Stimulated activated naive CD4-positive, alpha-beta T cell treated with Interleukin-2 at 50 U/mL for 16 hours (primary cell): Measurements from ENCODE around the gene HDLBP.

Source experiments
- DNase-seq: peaks from one replicate; lab custom pipeline; 2025; lab: John Stamatoyannopoulos, UW

HDLBP gene

DNA sequence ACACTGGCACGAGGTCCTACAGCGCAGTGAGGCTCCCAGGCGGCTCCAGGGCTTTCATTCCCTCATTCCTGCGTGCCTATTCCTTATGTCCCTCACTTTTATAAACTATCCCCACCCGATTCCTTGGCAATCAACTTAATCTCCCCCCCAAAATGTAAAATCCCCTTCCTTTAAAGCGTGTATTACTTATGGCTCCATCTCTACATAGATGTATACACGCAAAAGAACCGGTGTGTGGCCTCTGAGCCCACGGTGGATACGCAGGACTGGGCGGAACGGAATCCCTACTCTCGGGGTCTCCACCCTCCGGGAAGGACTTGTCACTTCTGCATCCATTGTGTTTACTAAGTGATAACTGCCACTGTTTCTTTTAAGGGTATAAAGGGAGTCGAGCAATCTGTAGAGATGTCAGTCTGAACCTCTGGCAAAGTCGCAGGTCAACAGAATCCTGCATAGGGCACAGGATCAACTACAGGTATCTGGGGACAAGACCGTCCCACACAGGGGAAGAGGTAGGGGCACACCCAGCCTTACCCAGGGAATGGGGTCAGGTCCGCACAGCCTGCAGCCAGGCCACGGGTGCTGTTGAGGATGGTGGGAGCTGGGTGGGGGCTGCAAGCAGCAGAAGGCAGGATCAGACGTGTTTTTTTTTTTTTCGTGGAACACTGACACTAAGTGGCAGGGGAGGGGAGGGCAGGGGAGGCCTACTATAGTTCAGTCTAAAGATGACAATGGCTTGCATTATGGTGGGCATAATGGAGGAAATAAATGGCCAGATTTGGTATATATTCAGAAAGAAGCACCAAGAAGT is 42.1 kb downstream of the HDLBP start:
- DNase-seq = no peak

DNA sequence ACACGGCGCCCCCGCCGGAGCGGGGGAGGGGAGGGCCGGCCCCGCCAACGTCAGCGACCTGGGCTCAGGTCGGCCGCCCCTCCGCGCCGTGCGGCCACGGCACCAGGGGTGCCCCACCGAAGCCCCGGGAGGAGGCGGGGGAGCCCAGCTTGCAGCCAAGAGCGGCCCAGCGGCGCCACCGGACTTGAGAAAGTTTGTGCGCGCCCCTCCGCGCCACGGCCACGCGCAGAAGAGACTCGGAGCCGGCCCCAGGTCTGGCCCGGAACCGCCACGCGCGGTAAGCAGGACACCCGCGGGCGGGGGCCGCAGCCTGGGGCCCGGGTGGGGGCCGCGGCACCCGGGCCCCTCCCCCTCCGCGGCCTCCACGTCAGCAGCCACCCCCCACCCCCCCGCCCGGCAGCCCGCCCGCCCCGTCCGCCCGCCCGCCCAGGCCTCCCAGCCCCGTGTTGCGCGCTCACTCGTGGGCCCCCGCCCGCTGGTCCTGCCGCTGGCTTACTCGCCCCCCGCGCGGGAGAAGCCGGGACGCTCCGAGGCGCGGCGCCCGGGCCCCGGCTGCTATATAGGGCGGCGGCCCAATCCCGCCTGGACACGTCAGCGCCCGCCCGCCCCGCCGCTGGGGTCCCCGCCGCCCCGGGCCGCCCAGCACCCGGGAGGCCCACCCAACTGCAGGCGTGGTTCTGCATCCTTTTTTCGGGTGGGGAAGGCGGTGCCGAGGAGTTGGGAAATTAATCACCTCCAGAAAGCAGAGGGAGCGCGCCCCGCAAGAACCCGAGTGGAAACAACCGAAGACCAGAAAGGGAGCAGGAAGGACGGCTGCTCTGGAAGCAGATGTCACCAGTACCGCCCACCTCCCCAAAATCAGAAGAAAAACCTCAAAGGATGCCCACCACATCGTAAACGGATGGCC is 42.9 kb downstream of the HDLBP start:
- peak; percentile 45 for DNase-seq

DNA sequence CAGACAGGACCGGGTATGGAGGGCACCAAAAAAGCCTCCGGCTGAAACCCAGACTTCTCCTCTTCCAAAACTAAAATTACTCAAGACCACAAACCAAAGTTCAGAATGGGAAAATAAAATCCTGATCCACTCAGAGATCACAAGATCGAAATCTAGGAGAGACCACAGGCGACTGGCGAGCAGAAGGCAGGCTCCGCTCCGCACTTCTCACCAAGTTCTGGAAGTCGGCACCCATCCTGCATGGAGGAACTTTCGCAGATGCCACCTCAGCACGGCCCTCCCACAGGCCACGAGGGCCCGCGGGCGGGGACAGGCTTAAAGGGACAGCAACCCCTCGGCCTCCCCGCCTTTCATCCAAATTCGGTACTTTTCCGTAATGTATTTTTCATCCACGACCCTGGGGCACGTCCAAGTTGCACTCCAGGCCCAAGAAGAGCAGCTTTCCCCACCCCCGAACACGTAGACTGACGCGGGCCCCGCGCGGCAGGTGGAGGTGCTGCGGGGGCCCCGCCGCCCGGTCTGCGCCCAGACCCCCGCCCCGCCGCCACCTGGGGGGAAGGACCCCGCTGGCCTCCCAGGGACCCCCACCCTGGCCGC is 43.7 kb downstream of the HDLBP start:
- peak; percentile 52 for DNase-seq

DNA sequence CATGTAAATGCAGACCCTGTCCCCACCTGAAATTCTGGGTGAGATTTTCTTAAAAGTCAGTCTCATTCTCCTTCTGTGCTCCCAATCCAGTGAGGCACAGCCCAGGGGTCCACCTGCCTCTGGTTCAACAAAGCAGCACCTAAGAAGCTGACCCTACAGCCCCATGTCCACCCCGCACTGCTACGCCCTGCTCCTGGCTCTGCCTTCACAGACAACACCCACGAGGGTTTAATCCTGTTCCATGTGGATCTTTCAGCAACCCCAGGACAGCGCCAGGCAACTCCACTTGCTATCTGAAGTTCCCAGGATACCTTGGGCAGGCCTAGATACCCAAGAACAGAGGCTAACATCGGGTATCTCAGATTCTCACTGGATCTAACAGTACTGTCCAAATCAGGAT is 44.9 kb downstream of the HDLBP start:
- no peak for DNase-seq

DNA sequence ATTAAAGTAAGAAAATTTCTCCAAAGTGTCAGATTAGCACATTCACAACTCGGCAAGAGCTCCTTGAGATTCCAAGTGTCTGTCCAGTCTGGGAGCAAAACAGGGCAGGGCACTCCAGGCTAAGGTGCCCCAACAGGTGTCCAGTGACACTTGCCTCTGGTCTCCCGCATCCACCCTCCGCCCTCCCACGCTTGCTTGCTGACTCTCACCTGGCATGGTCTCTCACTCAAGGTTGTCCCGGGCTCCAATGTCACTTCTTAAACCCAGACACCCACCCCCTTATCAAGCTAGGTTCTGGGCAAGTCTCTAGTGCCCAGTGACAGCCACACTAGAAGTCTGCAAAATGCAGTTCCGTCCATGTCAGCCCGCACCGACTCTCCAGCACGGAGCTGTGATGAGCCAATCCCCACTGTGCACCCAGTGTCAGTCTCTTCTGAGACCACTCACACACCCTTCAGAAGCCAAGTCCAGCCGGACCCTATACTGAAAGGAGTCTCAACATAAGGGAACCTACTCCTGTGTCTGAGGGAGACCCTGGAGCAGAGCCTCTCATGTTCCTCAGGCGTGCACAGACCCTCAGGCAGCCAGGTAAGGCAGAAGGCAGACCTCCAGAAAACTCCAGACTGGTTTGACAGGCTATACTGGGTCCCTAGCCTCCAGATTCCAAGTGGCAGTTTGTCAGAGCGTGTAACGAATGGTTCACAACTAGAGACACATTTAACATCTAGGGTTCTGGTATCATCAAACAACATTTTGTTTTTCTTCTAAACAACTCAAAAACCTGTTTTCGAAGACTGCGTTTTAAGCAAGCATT is 45.6 kb downstream of the HDLBP start:
- no peak for DNase-seq

DNA sequence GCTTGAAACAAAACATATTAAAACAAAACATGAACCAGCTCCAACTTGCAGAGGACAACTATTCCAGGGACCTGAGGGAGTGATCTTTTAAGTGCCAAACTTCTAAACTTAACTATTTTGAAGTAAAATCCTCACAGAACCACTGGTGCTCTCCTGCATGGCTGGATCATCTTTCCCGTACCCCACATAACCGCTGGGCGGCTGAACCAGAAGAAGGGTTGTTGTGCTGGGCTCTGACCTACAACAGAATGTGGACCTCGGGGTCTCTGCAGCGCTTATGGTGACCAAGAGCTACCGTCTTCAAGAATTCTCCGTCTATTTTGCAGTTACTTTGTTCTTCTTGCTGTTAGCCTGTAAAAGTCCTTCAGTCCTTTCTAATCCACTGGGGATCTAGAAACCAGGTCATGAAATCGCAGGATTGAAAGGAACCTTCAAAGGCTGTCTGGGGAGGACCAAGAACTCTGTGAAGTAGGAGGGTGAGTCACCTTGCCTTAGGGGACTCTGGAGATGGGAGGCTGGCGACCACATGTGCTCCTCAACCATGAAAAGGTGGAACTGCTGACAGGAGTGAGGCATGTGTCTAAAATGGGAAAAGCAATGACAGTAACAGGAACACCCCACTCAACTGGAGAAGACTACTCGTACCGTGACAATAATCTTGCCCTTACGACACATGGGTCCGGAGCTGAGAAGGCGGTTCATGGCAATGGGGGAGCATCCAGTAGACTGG is 46.6 kb downstream of the HDLBP start:
- DNase-seq = no peak

DNA sequence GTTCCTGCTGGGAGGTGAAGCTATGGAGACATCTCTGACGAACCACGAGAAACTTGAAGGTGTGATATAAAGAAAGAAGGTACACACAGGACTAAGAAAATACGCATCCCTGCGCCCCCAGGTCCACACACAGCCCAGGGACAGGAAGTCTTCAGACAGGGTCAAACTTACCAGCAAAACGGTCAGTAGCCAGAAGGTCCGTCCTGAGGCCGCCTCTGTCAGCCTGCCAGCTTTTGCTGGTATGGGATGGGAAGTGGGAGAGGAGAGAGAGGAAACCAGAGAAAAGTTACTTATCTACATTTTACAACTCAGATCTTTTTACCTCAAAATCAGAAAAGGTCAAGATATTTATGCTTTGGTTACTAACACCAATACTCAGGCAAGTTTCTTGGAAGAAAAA is 47.2 kb downstream of the HDLBP start:
- DNase-seq = no peak

DNA sequence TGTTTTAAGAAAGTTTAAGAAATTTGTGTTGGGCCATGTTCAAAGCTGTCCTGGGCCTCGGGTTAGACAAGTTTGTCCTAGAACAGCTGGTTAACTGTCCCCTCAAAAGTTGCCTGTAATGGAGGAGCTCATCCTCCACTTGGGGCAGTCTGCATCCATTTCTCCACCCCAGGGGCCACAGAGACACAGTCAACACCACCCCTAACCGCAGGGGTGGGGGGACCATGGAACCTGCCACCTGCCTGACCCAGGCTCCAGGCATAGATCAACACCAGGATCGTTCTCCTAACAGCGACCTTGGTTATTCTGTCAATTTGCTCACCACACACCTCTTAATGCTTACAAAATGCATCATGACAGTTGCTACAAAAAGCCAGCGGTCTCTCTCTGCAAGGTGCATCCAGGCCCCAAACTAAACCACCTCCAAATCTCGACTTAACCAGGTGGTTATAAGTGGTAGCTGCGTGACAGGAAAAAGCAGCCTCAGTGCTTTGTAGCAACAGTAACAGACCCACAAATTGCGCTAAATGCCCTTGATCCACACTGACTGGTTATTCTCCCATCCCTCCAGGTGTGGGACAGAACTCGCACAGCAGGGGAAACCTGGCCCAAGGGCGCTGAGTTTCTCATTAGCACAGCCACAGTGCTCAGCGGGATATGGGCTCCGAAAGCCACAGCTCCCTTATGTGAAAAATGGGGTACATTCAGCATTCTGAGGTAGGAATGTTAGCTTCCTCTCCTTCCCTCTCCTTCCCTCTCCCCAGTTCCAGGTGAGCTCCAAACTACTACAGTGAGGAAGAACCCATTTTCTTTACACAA is 48.0 kb downstream of the HDLBP start:
- DNase-seq = no peak

DNA sequence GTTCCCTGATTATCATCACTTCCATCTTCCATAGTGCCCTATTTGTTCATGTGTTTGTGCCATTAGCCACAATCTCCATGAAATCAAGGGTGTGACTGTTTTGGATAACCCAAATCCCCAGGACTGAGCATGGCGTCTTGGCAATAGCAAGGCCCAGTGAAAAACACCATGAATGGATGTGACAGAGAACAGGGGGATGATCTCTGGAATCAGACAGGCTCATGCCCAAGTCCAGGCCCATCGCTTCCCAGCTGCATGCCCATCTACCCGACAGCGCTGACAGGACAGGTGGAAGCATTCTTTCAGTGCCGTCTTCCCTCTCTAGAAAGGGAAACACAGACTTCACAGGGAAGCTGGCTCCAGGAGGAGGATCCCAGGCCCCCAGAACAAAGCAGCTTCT is 50.0 kb downstream of the HDLBP start:
- DNase-seq = no peak

DNA sequence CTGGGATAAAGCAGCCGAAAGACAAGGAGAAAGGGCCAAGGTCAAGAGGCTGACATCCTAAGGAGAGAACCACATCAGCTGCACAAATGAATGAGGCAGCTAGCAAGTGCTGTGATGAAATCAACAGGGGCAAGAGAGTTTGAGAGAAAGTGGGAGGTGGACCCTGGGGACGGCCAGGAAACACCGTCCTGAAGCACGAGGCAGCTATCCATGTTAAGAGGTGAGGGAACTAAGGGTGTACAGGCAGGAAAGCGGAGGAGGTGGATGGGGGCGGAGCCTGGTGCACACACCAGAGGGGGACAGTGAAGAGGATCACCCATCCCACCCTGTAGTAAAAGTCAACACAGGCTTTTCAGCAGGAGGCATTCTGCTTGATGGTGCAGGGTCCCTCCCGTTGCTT is 52.4 kb downstream of the HDLBP start:
- no peak for DNase-seq

DNA sequence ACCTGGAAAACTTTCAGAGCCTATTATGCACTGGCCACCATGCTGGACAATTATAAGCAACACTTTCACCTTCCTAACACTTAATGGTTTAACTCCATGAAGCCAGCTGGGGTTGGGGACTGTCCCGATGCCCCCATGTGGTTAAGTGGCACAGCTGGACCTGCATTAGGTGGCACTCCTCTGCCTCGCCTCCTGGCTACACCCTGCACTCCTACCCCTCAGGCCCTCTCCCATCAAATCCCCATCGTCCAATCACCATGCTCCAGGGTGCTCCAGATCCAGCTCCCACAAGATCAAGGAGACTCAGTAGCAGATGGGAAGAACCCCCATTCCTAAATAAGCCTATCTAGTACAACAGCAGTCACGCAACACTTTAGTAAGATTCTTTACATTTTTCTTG is 53.8 kb downstream of the HDLBP start:
- no peak for DNase-seq

DNA sequence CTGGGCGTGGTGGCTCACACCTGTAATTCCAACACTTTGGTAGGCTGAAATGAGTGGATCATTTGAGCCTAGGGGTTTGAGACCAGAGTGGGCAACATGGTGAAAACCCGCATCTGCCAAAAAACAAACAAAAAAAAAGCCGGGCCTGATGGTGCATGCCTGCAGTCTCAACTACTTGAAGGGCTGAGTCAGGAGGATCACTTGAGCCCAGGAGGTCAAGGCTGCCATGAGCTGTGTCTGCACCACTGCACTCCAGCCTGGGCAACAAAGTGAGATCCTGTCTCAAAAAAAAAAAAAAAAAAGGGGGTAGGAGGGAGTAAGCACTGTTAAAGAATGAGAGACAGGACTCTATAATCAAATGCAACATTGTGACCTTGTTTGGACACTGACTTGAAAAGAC is 54.6 kb downstream of the HDLBP start:
- DNase-seq = no peak

DNA sequence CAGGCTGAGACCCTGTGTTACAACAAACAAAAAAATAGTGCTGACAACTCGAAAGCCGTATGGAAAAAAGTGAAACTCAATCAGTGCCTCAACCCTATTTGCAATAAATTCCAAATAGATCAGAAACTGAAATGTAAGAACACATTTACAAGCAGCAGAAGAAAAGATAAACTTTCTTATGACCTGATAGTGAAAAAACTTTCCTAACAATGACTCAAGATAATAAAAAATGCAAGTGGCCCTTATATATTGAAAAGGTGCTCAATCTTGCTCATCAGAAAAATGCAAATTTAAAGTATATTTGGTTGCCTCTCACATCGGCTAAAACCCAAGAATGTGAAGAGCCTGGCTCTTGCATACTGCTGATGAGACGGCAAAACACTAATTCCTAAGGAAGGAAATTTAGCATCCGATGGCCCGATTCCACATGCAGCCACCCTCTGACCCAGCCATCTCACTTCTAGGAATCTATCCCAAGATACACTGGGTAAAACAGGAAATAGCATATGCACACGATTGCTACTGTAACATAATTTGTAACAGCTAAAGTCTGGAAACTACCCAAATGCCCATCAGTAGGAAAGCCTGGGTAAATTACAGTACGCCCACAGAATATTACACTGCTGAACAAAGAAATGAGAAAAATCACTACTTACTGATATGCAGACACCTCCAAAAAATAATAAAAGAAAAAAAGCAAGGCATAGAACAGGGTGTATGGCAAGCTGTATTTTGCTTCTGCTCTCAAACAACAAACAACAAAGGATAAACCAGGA is 56.8 kb downstream of the HDLBP start:
- no peak for DNase-seq

DNA sequence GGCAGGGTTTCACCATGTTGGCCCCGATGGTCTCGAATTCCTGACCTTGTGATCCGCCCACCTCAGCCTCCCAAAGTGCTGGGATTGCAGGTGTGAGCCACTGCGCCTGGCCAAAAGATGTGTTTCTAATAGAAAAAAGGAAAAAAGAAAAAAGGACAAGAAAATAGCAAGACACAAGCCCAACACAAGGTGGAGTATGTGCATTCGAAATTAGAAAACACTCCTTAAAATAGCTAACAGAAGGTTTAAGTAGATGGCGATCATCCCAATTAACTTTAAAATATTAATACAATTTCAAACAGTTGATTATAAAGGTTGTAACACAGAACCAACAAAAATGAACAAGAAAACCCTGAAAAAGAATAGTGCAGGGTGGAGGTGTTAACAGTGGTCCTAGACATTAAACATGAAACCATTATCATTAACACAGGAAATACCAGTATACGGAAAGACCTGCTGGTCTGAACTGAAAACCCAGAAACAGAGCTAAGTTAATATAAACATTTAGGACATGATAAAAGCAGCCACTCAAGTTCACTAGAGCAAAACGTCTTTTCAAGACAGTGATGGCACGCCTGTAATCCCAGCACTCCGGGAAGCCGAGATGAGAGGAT is 57.9 kb downstream of the HDLBP start:
- no peak for DNase-seq

DNA sequence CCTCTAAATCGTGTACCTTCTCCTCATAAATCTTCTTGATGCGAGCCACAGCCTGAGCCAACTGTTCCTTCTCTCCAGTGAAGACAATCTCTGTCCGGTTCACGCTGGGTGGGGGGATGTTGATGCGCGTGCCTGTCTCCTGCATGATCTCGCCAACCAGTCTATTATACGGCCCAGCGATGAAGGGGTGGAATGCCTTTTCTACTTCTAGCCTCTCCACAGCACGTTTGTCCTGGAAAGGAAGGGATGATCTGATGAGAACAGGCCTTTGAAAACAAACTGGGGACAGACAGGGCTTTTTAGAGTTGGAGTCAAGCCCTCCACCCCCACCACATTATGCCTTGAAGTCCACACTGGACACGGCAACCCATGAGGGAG is 59.3 kb downstream of the HDLBP start:
- DNase-seq = no peak

DNA sequence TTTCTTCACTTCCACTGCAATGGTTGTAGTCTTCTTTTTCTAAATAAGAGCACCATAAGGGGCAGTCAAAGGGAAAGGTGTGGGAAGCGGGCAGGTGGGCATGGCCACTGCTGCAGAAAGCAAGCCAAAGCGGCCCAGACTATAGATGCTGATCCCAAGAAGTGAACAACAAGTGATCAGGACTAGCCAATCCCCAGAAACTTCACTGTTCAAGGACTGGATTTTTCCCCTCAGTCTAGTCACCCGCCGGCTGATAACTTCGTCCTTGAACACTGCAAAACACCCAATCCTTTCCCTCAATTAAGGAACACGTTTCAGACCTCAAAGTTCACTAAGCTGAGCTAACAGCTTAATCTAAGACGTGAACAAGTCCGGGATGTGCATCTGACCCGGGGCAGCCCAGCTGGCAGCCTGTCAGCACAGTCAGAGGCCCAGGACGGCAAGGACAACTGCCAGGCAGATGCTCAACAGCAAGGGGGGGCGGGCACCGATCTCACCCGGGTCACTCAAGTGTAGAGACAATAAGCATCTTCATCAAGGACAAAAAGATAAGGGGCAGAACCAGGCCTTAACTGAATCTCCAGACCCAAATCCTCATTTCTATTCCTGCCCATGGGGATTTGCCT is 59.8 kb downstream of the HDLBP start:
- no peak for DNase-seq

DNA sequence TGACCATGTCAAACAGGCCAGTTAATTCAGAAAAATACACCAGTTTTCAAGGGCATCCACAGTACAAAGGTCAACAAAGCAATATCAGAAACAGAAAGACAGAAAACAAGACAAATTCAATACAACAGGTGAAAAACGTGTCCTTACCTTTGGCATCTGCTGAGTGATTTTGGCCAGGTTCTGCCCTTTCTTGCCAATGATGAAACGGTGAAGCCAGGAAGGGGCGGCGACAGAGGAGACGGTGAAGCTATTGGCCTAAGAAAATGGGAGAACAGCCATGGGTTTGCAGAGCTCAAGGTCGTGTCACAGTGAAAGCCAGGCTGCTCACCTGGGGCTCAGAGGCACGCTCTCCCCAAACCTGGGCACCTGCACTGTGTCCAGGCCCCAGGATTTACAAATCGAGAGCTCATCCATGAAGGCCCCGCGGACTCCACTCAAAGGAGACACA is 60.5 kb downstream of the HDLBP start:
- no peak for DNase-seq

DNA sequence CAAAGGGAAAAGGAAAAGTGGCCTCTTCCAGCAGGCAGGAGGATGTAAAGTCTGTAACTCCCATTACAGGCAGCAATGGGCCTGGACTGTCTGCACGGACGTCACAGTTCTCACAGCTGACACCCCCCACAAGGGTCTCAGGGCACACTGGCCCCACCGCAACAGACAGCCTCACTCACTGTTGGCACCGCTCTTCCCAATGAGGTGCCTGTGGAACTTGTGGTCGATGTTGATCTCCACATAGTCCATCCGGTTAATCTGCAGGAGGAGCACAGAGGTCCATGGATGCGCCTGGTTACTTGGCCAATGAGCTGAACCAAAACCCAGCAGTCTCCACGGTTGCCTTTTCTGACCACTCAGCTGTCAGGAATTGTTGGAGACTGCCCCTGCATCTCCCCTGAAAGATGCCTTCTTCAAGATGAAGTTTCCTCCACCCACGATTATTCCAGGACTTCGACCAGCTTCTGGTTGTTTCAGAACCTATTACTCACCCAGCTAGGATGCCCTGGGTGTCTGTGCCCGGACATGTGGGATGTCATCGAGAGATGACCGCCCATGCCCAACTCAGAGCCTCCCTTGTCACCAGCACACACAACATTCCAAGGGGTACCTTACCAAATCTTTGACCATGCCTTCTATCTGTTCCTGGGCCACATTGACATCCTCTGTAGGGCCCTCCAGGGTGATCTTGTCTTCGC is 62.5 kb downstream of the HDLBP start:
- DNase-seq = no peak
